ENCODE measurements around the gene IFT57.

Gene IFT57

GRCh38 chr3:108250626-108251025 is 28.4 kb upstream of the IFT57 start:
- Histone ChIP-seq H3K36me3 (ENCODE audit: control insufficient read depth in 2 of 2, insufficient read depth in 1 of 2, low read length in 2 of 2) (no peaks in the 10 kb centered on the region), H3K4me3 (ENCODE audit: low read depth, low read length) (no peak overlapping the region), H3K9me3 (ENCODE audit: control insufficient read depth, insufficient read depth, low read depth, low read length) (no peaks in the 10 kb centered on the region), H3K4me1 (ENCODE audit: control insufficient read depth, insufficient read depth, low read length) (no peaks in the 10 kb centered on the region), H3K27ac (ENCODE audit: extremely low read depth, low read depth, low read length) (no peak overlapping the region)
- no peak for TF ChIP-seq ZNF571 (tag by site-specific recombination; IDR thresholded peaks at IDR 0.05)
- TF ChIP-seq ZNF239 (tag by site-specific recombination; IDR thresholded peaks at IDR 0.05): no peak
- no peak for TF ChIP-seq ZNF513 (tag by site-specific recombination; IDR thresholded peaks at IDR 0.05)
- TF ChIP-seq ZNF354C (tag by site-specific recombination; IDR thresholded peaks at IDR 0.05; ENCODE audit: borderline replicate concordance, low read depth): no peak
- no peak for TF ChIP-seq TRIM28 (IDR thresholded peaks at IDR 0.05; ENCODE audit: borderline replicate concordance, low read length)
- TF ChIP-seq ZBTB6 (tag by site-specific recombination; IDR thresholded peaks at IDR 0.05): no peak
- ChIA-PET POLR2A (no interaction called here), CTCF (interaction anchor here (1.4 kb wide), 1 partner anchor 227 kb away, joined by 3 read pairs; no protein-coding TSS in a partner anchor)

GRCh38 chr3:108243243-108243642 is 21.0 kb upstream of the IFT57 start:
- Histone ChIP-seq H3K9me3 (ENCODE audit: control insufficient read depth, insufficient read depth, low read depth, low read length) (no peaks in the 10 kb centered on the region), H3K36me3 (ENCODE audit: control insufficient read depth in 2 of 2, insufficient read depth in 1 of 2, low read length in 2 of 2) (no peaks in the 10 kb centered on the region), H3K4me1 (ENCODE audit: control insufficient read depth, insufficient read depth, low read length) (no peaks in the 10 kb centered on the region), H3K27ac (ENCODE audit: extremely low read depth, low read depth, low read length) (no peak overlapping the region), H3K4me3 (ENCODE audit: low read depth, low read length) (no peak overlapping the region)
- ChIA-PET POLR2A (no interaction called here), CTCF (no interaction called here)
- TF ChIP-seq ZNF610 (tag by site-specific recombination; IDR thresholded peaks at IDR 0.05; ENCODE audit: borderline replicate concordance) (no peak), ZNF18 (tag by site-specific recombination; IDR thresholded peaks at IDR 0.05) (no peak), ZNF777 (tag by site-specific recombination; IDR thresholded peaks at IDR 0.05; ENCODE audit: borderline replicate concordance) (no peak), ZNF19 (tag by site-specific recombination; IDR thresholded peaks at IDR 0.05; ENCODE audit: low read depth) (no peak), KLF10 (tag by site-specific recombination; IDR thresholded peaks at IDR 0.05) (no peak), ZNF362 (tag by site-specific recombination; IDR thresholded peaks at IDR 0.05) (no peak), ZNF624 (tag by site-specific recombination; IDR thresholded peaks at IDR 0.05) (no peak), ZNF555 (tag by site-specific recombination; conservative IDR thresholded peaks at IDR 0.05) (no peak), ZNF558 (tag by site-specific recombination; IDR thresholded peaks at IDR 0.05) (no peak), GLI4 (tag by site-specific recombination; IDR thresholded peaks at IDR 0.05) (no peak), ZBTB26 (tag by site-specific recombination; optimal IDR thresholded peaks at IDR 0.05) (no peak), ZNF501 (tag by site-specific recombination; IDR thresholded peaks at IDR 0.05) (no peak), ZNF791 (tag by site-specific recombination; IDR thresholded peaks at IDR 0.05) (no peak), ZNF37A (tag by site-specific recombination; IDR thresholded peaks at IDR 0.05) (no peak), ZBTB1 (tag by site-specific recombination; IDR thresholded peaks at IDR 0.05) (no peak), ZNF133 (tag by site-specific recombination; IDR thresholded peaks at IDR 0.05) (no peak), GLIS1 (tag by site-specific recombination; IDR thresholded peaks at IDR 0.05) (no peak), ZNF366 (tag by site-specific recombination; conservative IDR thresholded peaks at IDR 0.05) (no peak), ZNF155 (tag by site-specific recombination; IDR thresholded peaks at IDR 0.05) (no peak), ZNF148 (tag by site-specific recombination; IDR thresholded peaks at IDR 0.05; ENCODE audit: borderline replicate concordance) (no peak)

Data from HEK293 (cell line).